ENCODE measurements around the gene IL12RB1. TPM values are rescaled to one million over a fixed set of nuclear protein-coding genes. Genes with fewer than 3 reads are reported as not detected.

Gene IL12RB1
- polyA plus RNA-seq, 1 experiment = 0.10 TPM

- no peak for DNase-seq (ENCODE audit: low read depth)
- no peak for TF ChIP-seq CTCF (IDR thresholded peaks at IDR 0.05; ENCODE audit: insufficient read depth, low read depth, low read length)
- H3K27me3 ChIP-seq (ENCODE audit: control insufficient read depth, insufficient read depth, low read length) = no peaks in the 10 kb centered on the region
- H3K4me3 ChIP-seq (ENCODE audit: low read depth, low read length) = no peak overlapping the region
- POLR2A ChIA-PET = no interaction called here
- peaks cover 23% of the 10 kb centered on the region for H3K36me3 ChIP-seq (ENCODE audit: control insufficient read depth, insufficient read depth, low read length)
- CTCF ChIA-PET = interaction anchor here (1.4 to 2.0 kb wide), 2 partner anchors 16 to 39 kb away, joined by 4 to 6 read pairs; no protein-coding TSS in a partner anchor
Observed at GRCh38 chr19:18128805-18129204, 42.1 kb upstream of the IL12RB1 start.

GRCh38 chr19:18128044-18128443 lies 41.3 kb upstream of the IL12RB1 start:
- H3K36me3 ChIP-seq (ENCODE audit: control insufficient read depth, insufficient read depth, low read length) = peaks cover 24% of the 10 kb centered on the region
- H3K4me3 ChIP-seq (ENCODE audit: low read depth, low read length) = no peak overlapping the region
- POLR2A ChIA-PET = no interaction called here
- DNase-seq (ENCODE audit: low read depth) = no peak
- no peaks in the 10 kb centered on the region for H3K27me3 ChIP-seq (ENCODE audit: control insufficient read depth, insufficient read depth, low read length)
- no peak for TF ChIP-seq CTCF (IDR thresholded peaks at IDR 0.05; ENCODE audit: insufficient read depth, low read depth, low read length)
- CTCF ChIA-PET = interaction anchor here (0.8 to 2.0 kb wide), 3 partner anchors 11 to 40 kb away, joined by 3 to 6 read pairs (median 4); no protein-coding TSS in a partner anchor

GRCh38 chr19:18126097-18126496 lies 39.4 kb upstream of the IL12RB1 start:
- ChIA-PET CTCF (no interaction called here), POLR2A (no interaction called here)
- no peak for TF ChIP-seq CTCF (IDR thresholded peaks at IDR 0.05; ENCODE audit: insufficient read depth, low read depth, low read length)
- peaks cover 24% of the 10 kb centered on the region for H3K36me3 ChIP-seq (ENCODE audit: control insufficient read depth, insufficient read depth, low read length)
- DNase-seq (ENCODE audit: low read depth) = no peak
- no peak overlapping the region for H3K4me3 ChIP-seq (ENCODE audit: low read depth, low read length)
- H3K27me3 ChIP-seq (ENCODE audit: control insufficient read depth, insufficient read depth, low read length) = no peaks in the 10 kb centered on the region

GRCh38 chr19:18123819-18124218 lies 37.1 kb upstream of the IL12RB1 start:
- ChIA-PET POLR2A (no interaction called here), CTCF (interaction anchor here (0.7 to 1.4 kb wide), 2 partner anchors 13 to 37 kb away, joined by 3 read pairs; no protein-coding TSS in a partner anchor)
- H3K27me3 ChIP-seq (ENCODE audit: control insufficient read depth, insufficient read depth, low read length) = no peaks in the 10 kb centered on the region
- no peak overlapping the region for H3K4me3 ChIP-seq (ENCODE audit: low read depth, low read length)
- no peak for DNase-seq (ENCODE audit: low read depth)
- TF ChIP-seq CTCF (IDR thresholded peaks at IDR 0.05; ENCODE audit: insufficient read depth, low read depth, low read length) = no peak
- H3K36me3 ChIP-seq (ENCODE audit: control insufficient read depth, insufficient read depth, low read length) = peaks cover 19% of the 10 kb centered on the region

GRCh38 chr19:18122860-18123795 lies 36.4 kb upstream of the IL12RB1 start:
- Histone ChIP-seq H3K27me3 (ENCODE audit: control insufficient read depth, insufficient read depth, low read length) (no peaks in the 10 kb centered on the region), H3K36me3 (ENCODE audit: control insufficient read depth, insufficient read depth, low read length) (peaks cover 14% of the 10 kb centered on the region), H3K4me3 (ENCODE audit: low read depth, low read length) (no peak overlapping the region)
- TF ChIP-seq CTCF (IDR thresholded peaks at IDR 0.05; ENCODE audit: insufficient read depth, low read depth, low read length) = no peak
- no peak for DNase-seq (ENCODE audit: low read depth)
- CTCF ChIA-PET = interaction anchor here (1.4 to 1.6 kb wide), 2 partner anchors 12 to 14 kb away, joined by 3 to 4 read pairs; no protein-coding TSS in a partner anchor
- POLR2A ChIA-PET = no interaction called here
